ENCODE results near the gene TLK2. TPM values are rescaled to one million over a fixed set of nuclear protein-coding genes. Genes with fewer than 3 reads are reported as not detected.

Gene TLK2
- total RNA-seq, 2 experiments from 2014 or later = 24.8 to 26.8 TPM

GRCh38 chr17:62615503-62615902, 136.9 kb downstream of the TLK2 start:
- Mint-ChIP-seq H3K4me1 (ENCODE audit: low read depth) (peaks cover 6% of the 10 kb centered on the region), H3K27ac (no peak overlapping the region), H3K36me3 (ENCODE audit: low read depth) (peaks cover 14% of the 10 kb centered on the region), H3K9me3 (no peaks in the 10 kb centered on the region), H3K4me3 (no peak overlapping the region), H3K27me3 (no peaks in the 10 kb centered on the region)
- DNase-seq (no peak), ATAC-seq (no peak)
- ChIA-PET POLR2A (interaction anchor here (0.6 kb wide), 1 partner anchor 10 kb away, joined by 3 read pairs; no protein-coding TSS in a partner anchor), CTCF (no interaction called here)
- TF ChIP-seq CTCF (IDR thresholded peaks at IDR 0.05) = no peak
- intact Hi-C loops (cut with micrococcal nuclease) = no loop called here

GRCh38 chr17:62616993-62617893, 138.6 kb downstream of the TLK2 start:
- H3K9me3 Mint-ChIP-seq = no peaks in the 10 kb centered on the region

GRCh38 chr17:62617894-62618472, 139.4 kb downstream of the TLK2 start:
- H3K27ac Mint-ChIP-seq = no peak overlapping the region
- intact Hi-C loops (cut with micrococcal nuclease) = no loop called here

More at GRCh38 chr17:62616993-62617893, 138.6 kb downstream of the TLK2 start:
- DNase-seq = no peak
- no peaks in the 10 kb centered on the region for H3K4me1 Mint-ChIP-seq (ENCODE audit: low read depth)
- peaks cover 1% of the 10 kb centered on the region for H3K36me3 Mint-ChIP-seq (ENCODE audit: low read depth)
- no peaks in the 10 kb centered on the region for H3K27me3 Mint-ChIP-seq
- H3K27ac Mint-ChIP-seq = no peak overlapping the region
- H3K4me3 Mint-ChIP-seq = no peak overlapping the region
- CTCF ChIA-PET = no interaction called here
- POLR2A ChIA-PET = interaction anchor here (0.8 kb wide), 1 partner anchor 8 kb away, joined by 5 read pairs; no protein-coding TSS in a partner anchor
- intact Hi-C loops (cut with micrococcal nuclease) = no loop called here
- no peak for TF ChIP-seq CTCF (IDR thresholded peaks at IDR 0.05)
- ATAC-seq = no peak

GRCh38 chr17:62618647-62619416, 140.2 kb downstream of the TLK2 start:
- no peak for ATAC-seq
- H3K27ac Mint-ChIP-seq = no peak overlapping the region
- no peaks in the 10 kb centered on the region for H3K4me1 Mint-ChIP-seq (ENCODE audit: low read depth)
- peaks cover 2% of the 10 kb centered on the region for H3K36me3 Mint-ChIP-seq (ENCODE audit: low read depth)
- H3K9me3 Mint-ChIP-seq = no peaks in the 10 kb centered on the region
- no peak overlapping the region for H3K4me3 Mint-ChIP-seq
- no peaks in the 10 kb centered on the region for H3K27me3 Mint-ChIP-seq
- POLR2A ChIA-PET = interaction anchor here (0.5 to 0.6 kb wide), 2 partner anchors 26 to 53 kb away, joined by 3 read pairs; no protein-coding TSS in a partner anchor
- CTCF ChIA-PET = no interaction called here
- DNase-seq = no peak
- intact Hi-C loops (cut with micrococcal nuclease) = no loop called here
- no peak for TF ChIP-seq CTCF (IDR thresholded peaks at IDR 0.05)

More at GRCh38 chr17:62617894-62618472, 139.4 kb downstream of the TLK2 start:
- no peaks in the 10 kb centered on the region for H3K9me3 Mint-ChIP-seq
- no peaks in the 10 kb centered on the region for H3K27me3 Mint-ChIP-seq
- TF ChIP-seq CTCF (IDR thresholded peaks at IDR 0.05) = no peak
- POLR2A ChIA-PET = interaction anchor here (0.5 to 0.6 kb wide), 2 partner anchors 25 to 52 kb away, joined by 3 read pairs; no protein-coding TSS in a partner anchor
- H3K4me3 Mint-ChIP-seq = no peak overlapping the region
- CTCF ChIA-PET = no interaction called here
- H3K36me3 Mint-ChIP-seq (ENCODE audit: low read depth) = peaks cover 2% of the 10 kb centered on the region
- no peaks in the 10 kb centered on the region for H3K4me1 Mint-ChIP-seq (ENCODE audit: low read depth)
- DNase-seq (no peak), ATAC-seq (no peak)
